HG03159 (cell line): ENCODE results near the gene MRPS15.
"Not testable (repeated sequence)": the region's sequence is repeated elsewhere in the genome, so short reads cannot be mapped to it uniquely, and the experiment has no call there.

Experiments
- ATAC-seq: cut with Tn5 transposase; IDR thresholded peaks from one replicate; pipeline ENCODE4 v1.9.1; 2021; ENCODE audit warnings: mild to moderate bottlenecking, moderate library complexity; ENCODE audit not compliant: unreplicated experiment

MRPS15 gene

GRCh38 chr1:36463803-36464604, at the start of gene MRPS15:
MRPS15 (minus strand) TSS chr1:36464384; CDS start chr1:36464275, 109 bp downstream.
- ATAC-seq = peak; percentile 90

GRCh38 chr1:36512842-36513241, 48.7 kb upstream of the MRPS15 start:
- ATAC-seq = no peak

GRCh38 chr1:36511804-36512798, 47.9 kb upstream of the MRPS15 start:
- no peak for ATAC-seq

- not testable (repeated sequence) for ATAC-seq
These were observed 47.0 kb upstream of the MRPS15 start for GRCh38 chr1:36511220-36511619.

GRCh38 chr1:36510418-36510817, 46.2 kb upstream of the MRPS15 start:
- ATAC-seq = no peak

- ATAC-seq = no peak
These were observed 44.1 kb upstream of the MRPS15 start for GRCh38 chr1:36508257-36508656.

- ATAC-seq = no peak
These were observed 42.2 kb upstream of the MRPS15 start for GRCh38 chr1:36506276-36506920.

GRCh38 chr1:36503733-36504132, 39.5 kb upstream of the MRPS15 start:
- ATAC-seq = no peak

GRCh38 chr1:36503159-36503558, 39.0 kb upstream of the MRPS15 start:
- ATAC-seq = no peak

GRCh38 chr1:36502616-36503015, 38.4 kb upstream of the MRPS15 start:
- no peak for ATAC-seq

- ATAC-seq = not testable (repeated sequence)
These were observed 37.7 kb upstream of the MRPS15 start for GRCh38 chr1:36501911-36502310.

GRCh38 chr1:36497207-36497606, 33.0 kb upstream of the MRPS15 start:
- no peak for ATAC-seq

- no peak for ATAC-seq
These were observed 30.8 kb upstream of the MRPS15 start for GRCh38 chr1:36494971-36495370.

GRCh38 chr1:36493524-36493923, 29.3 kb upstream of the MRPS15 start:
- no peak for ATAC-seq

GRCh38 chr1:36492491-36492890, 28.3 kb upstream of the MRPS15 start:
- no peak for ATAC-seq

- not testable (repeated sequence) for ATAC-seq
These were observed 25.3 kb upstream of the MRPS15 start for GRCh38 chr1:36489258-36490051.

- no peak for ATAC-seq
These were observed 23.7 kb upstream of the MRPS15 start for GRCh38 chr1:36487906-36488305.

GRCh38 chr1:36487336-36487725, 23.1 kb upstream of the MRPS15 start:
- not testable (repeated sequence) for ATAC-seq

GRCh38 chr1:36486439-36487335, 22.5 kb upstream of the MRPS15 start:
- no peak for ATAC-seq
